Ovary (tissue), 9 donors: ENCODE measurements around the gene SPCS3. TPM values are rescaled to one million over a fixed set of nuclear protein-coding genes. Genes with fewer than 3 reads are reported as not detected.

Source experiments
- DNase-seq, 5 donors: peaks; one replicate each; pipeline ENCODE4 v3.0.0-alpha.2; 2019 to 2020
- H3K27ac ChIP-seq, 2 donors: fragments of 200-600 bp; one replicate each; pipeline versions ENCODE4 v1.5.1 to v1.8.0; 2019 to 2022
- H3K27me3 ChIP-seq: fragments of 200-600 bp; one replicate; pipeline ENCODE4 v1.8.0; 2022
- H3K36me3 ChIP-seq: fragments of 200-600 bp; sonication (generic); one replicate; pipeline ENCODE4 v1.5.1; 2019
- H3K4me1 ChIP-seq: one replicate; pipeline ENCODE4 v1.8.1; 2013; ENCODE audit warnings: mild to moderate bottlenecking, moderate library complexity; ENCODE audit not compliant: insufficient read depth
- H3K4me3 ChIP-seq: fragments of 200-600 bp; sonication (generic); one replicate; pipeline ENCODE4 v1.5.1; 2017
- H3K9me3 ChIP-seq, 2 donors: fragments of 200-600 bp in 1 of 2; sonication (generic) in 1 of 2; one replicate each; pipeline versions ENCODE4 v1.5.1 to v1.8.1; 2013 to 2019; ENCODE audit warnings: mild to moderate bottlenecking in 1 of 2, moderate library complexity in 1 of 2
- CTCF ChIP-seq, 3 donors: fragments of 450-650 bp in 2 of 3; fragments of 200-600 bp in 1 of 3; IDR thresholded peaks; one replicate each; pipeline versions ENCODE4 v1.5.1 to v1.8.0; 2016 to 2022; ENCODE audit warnings: antibody characterized with exemption in 3 of 3, mild to moderate bottlenecking in 1 of 3
- EP300 ChIP-seq: sonication (generic); formaldehyde crosslinking; IDR thresholded peaks from one replicate; pipeline ENCODE4 v1.6.1; 2017; ENCODE audit warnings: antibody characterized with exemption
- POLR2A ChIP-seq: fragments of 450-650 bp; IDR thresholded peaks from one replicate; pipeline ENCODE4 v1.6.1; 2017; ENCODE audit warnings: antibody characterized with exemption, mild to moderate bottlenecking, moderate library complexity
- WGBS, 3 donors: extraction: QIAGEN DNeasy Blood & Tissue Kit in 1 of 3; methylation state at CpG; one replicate each; pipeline versions ENCODE4 v1.1.5 to v1.1.7; 2013 to 2017; 5-methylcytosine and 5-hydroxymethylcytosine counted together
- intact Hi-C, 4 donors: fragments of 100-400 bp; cut with DNase I; formaldehyde crosslinking; loops; one replicate each; pipeline versions ENCODE4 v1.11.0 to v1.15.1; 2022 to 2023
- polyA plus RNA-seq, 2 donors: library from polyadenylated mRNA; stranded (reverse); fragments of 200-250 nt in 1 of 2; fragments of 350-450 nt in 1 of 2; fragmentation: Illumina TruSeq in 1 of 2; extraction: RNeasy Lipid Tissue Mini Kit (QIAGEN cat#74804) in 1 of 2; gene quantifications; one replicate each; pipeline ENCODE4 v1.2.3, GENCODE V29; 2013 to 2014
- total RNA-seq, 7 donors: library from RNA; depleted of rRNA in 2 of 7; stranded (reverse); fragments of >200 nt in 2 of 7; fragmentation: NEBNext Ultra II Directional in 3 of 7; extraction: Animal tissue kit (Norgen Biotek cat#: 25700) in 3 of 7; gene quantifications; one replicate each; pipeline versions ENCODE4 v1.1.0 to v1.2.4, GENCODE V29; 2016 to 2023
- donor health status: DM: no; HTN: no; CAD: no; lungs with moderate emphysema.
- donor health status: DM: no; HTN: no; CAD: no.
- donor health status: Bipolar disorder and iron deficiency.
- donor health status: DM: yes; HTN: yes; CAD: no.
- donor health status: DM: no; HTN: no; CAD: no.
- donor health status: DM: yes; HTN: yes; CAD: no.

Gene SPCS3
- total and polyA plus RNA-seq, 9 donors, result 18.5 to 89.3 (median 57.4) TPM

DNA sequence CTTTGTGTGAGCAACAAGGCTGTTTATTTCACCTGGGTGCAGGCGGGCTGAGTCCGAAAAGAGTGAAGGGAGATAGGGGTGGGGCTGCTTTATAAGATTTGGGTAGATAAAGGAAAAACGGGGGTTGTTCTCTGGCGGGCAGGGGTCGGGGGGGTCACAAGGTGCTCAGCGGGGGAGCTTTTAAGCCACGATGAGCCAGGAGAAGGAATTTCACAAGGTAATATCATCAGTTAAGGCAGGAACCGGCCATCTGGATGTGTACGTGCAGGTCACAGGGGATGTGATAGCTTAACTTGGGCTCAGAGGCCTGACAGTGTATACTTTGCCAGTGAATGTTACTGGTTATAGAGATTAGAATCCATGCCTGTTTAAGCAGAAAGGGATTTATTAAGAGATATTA, 19.7 kb upstream of the SPCS3 start:
- no peak for TF ChIP-seq CTCF (IDR thresholded peaks at IDR 0.05)
- TF ChIP-seq POLR2A, result no peak
- no peak for TF ChIP-seq EP300
- DNase-seq, result no peak
- Histone ChIP-seq H3K27me3 (no peaks in the 10 kb centered on the region), H3K27ac (no peak overlapping the region), H3K4me1 (no peaks in the 10 kb centered on the region), H3K4me3 (no peak overlapping the region), H3K9me3 (no peaks in the 10 kb centered on the region), H3K36me3 (no peaks in the 10 kb centered on the region)
- WGBS, 3 donors, result 85 to 89% (median 88%) methylated on average over 7 to 9 of the region's 9 CpGs
- intact Hi-C loops, result no loop called here

- TF ChIP-seq POLR2A (no peak), CTCF (IDR thresholded peaks at IDR 0.05) (no peak), EP300 (no peak)
- no peaks in the 10 kb centered on the region for H3K36me3 ChIP-seq
- no peak overlapping the region for H3K4me3 ChIP-seq
- H3K27me3 ChIP-seq, result no peaks in the 10 kb centered on the region
- no peak for DNase-seq
- H3K27ac ChIP-seq, result no peak overlapping the region
- no peaks in the 10 kb centered on the region for H3K9me3 ChIP-seq
- intact Hi-C loops, result no loop called here
- no peaks in the 10 kb centered on the region for H3K4me1 ChIP-seq
These were observed 19.2 kb upstream of the SPCS3 start for GRCh38 chr4:176300565-176300964.

GRCh38 chr4:176302283-176303275, 17.2 kb upstream of the SPCS3 start:
- intact Hi-C loops, result no loop called here
- H3K4me3 ChIP-seq, result no peak overlapping the region
- H3K27ac ChIP-seq, result no peak overlapping the region
- H3K4me1 ChIP-seq, result no peaks in the 10 kb centered on the region
- TF ChIP-seq POLR2A (no peak), CTCF (IDR thresholded peaks at IDR 0.05) (no peak), EP300 (no peak)
- H3K36me3 ChIP-seq, result no peaks in the 10 kb centered on the region
- no peaks in the 10 kb centered on the region for H3K27me3 ChIP-seq
- 35 to 39% (median 37%) methylated on average over 2 of the region's 2 CpGs for WGBS, 3 donors
- no peaks in the 10 kb centered on the region for H3K9me3 ChIP-seq
- no peak for DNase-seq

GRCh38 chr4:176303938-176304337, 15.8 kb upstream of the SPCS3 start:
- H3K27ac ChIP-seq, result no peak overlapping the region
- WGBS, 3 donors, result 25 to 31% (median 28%) methylated on average over 1 of the region's 1 CpG

More at GRCh38 chr4:176303938-176304337, 15.8 kb upstream of the SPCS3 start:
- intact Hi-C loops, result no loop called here
- Histone ChIP-seq H3K4me1 (no peaks in the 10 kb centered on the region), H3K4me3 (no peak overlapping the region), H3K27me3 (no peaks in the 10 kb centered on the region), H3K9me3 (no peaks in the 10 kb centered on the region), H3K36me3 (no peaks in the 10 kb centered on the region)
- TF ChIP-seq CTCF (IDR thresholded peaks at IDR 0.05) (no peak), POLR2A (no peak), EP300 (no peak)
- DNase-seq, result no peak
